ENCODE results near the gene HDGF.

Gene HDGF

GRCh38 chr1:156751451-156751756 is at the start of gene HDGF:
TSS of gene HDGF (minus strand) at chr1:156751675. CDS start at chr1:156751429, 246 bp downstream.
- H4K20me1 ChIP-seq (ENCODE audit: insufficient read depth) = peaks cover under 1% of the 10 kb centered on the region; the same call in 1 of the 2 replicates
- no peaks in the 10 kb centered on the region for H3K27me3 ChIP-seq (ENCODE audit: insufficient read depth, low read depth)
- peaks cover 37% of the 10 kb centered on the region for H3K4me1 ChIP-seq (ENCODE audit: low read depth, poor library complexity, severe bottlenecking)
- TF ChIP-seq, protein P1, sequence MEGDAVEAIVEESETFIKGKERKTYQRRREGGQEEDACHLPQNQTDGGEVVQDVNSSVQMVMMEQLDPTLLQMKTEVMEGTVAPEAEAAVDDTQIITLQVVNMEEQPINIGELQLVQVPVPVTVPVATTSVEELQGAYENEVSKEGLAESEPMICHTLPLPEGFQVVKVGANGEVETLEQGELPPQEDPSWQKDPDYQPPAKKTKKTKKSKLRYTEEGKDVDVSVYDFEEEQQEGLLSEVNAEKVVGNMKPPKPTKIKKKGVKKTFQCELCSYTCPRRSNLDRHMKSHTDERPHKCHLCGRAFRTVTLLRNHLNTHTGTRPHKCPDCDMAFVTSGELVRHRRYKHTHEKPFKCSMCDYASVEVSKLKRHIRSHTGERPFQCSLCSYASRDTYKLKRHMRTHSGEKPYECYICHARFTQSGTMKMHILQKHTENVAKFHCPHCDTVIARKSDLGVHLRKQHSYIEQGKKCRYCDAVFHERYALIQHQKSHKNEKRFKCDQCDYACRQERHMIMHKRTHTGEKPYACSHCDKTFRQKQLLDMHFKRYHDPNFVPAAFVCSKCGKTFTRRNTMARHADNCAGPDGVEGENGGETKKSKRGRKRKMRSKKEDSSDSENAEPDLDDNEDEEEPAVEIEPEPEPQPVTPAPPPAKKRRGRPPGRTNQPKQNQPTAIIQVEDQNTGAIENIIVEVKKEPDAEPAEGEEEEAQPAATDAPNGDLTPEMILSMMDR (conservative IDR thresholded peaks at IDR 0.05; ENCODE audit: low read depth, low read length) = no peak
- peaks cover 72% of the 10 kb centered on the region for H3K79me2 ChIP-seq (ENCODE audit: insufficient read depth, low read depth)
- H3K27ac ChIP-seq = peak within 1 kb of the TSS; percentile 85
- no peaks in the 10 kb centered on the region for H3K36me3 ChIP-seq (ENCODE audit: insufficient read depth)
- H3K9ac ChIP-seq = peak within 1 kb of the TSS; percentile 92
- H3K4me3 ChIP-seq (IDR thresholded peaks at IDR 0.05; ENCODE audit: insufficient read depth, low read depth, low read length) = peak within 1 kb of the TSS; percentile 100
- H2AFZ ChIP-seq (ENCODE audit: low read depth) = peak within 1 kb of the TSS; percentile 83
- peak within 1 kb of the TSS; percentile 97 for H3K4me2 ChIP-seq

- TF ChIP-seq, protein P1 (conservative IDR thresholded peaks at IDR 0.05; ENCODE audit: low read depth, low read length) = peak; percentile 100
- H3K9ac ChIP-seq = no peak overlapping the region
- H3K36me3 ChIP-seq (ENCODE audit: insufficient read depth) = peaks cover 26% of the 10 kb centered on the region; the same call in 1 of the 2 replicates
- no peak overlapping the region for H3K4me3 ChIP-seq (IDR thresholded peaks at IDR 0.05; ENCODE audit: insufficient read depth, low read depth, low read length)
- no peak overlapping the region for H3K4me2 ChIP-seq
- no peak overlapping the region for H2AFZ ChIP-seq (ENCODE audit: low read depth)
- H3K4me1 ChIP-seq (ENCODE audit: low read depth, poor library complexity, severe bottlenecking) = peaks cover 15% of the 10 kb centered on the region
- H3K27me3 ChIP-seq (ENCODE audit: insufficient read depth, low read depth) = no peaks in the 10 kb centered on the region
- H4K20me1 ChIP-seq (ENCODE audit: insufficient read depth) = no peaks in the 10 kb centered on the region
- H3K27ac ChIP-seq = no peak overlapping the region
- no peaks in the 10 kb centered on the region for H3K79me2 ChIP-seq (ENCODE audit: insufficient read depth, low read depth)
Measured at GRCh38 chr1:156797212-156797871, 45.9 kb upstream of the HDGF start.

- H3K4me1 ChIP-seq (ENCODE audit: low read depth, poor library complexity, severe bottlenecking) = peaks cover 15% of the 10 kb centered on the region
- no peak overlapping the region for H3K4me3 ChIP-seq (IDR thresholded peaks at IDR 0.05; ENCODE audit: insufficient read depth, low read depth, low read length)
- no peaks in the 10 kb centered on the region for H4K20me1 ChIP-seq (ENCODE audit: insufficient read depth)
- H2AFZ ChIP-seq (ENCODE audit: low read depth) = no peak overlapping the region
- no peak overlapping the region for H3K4me2 ChIP-seq
- H3K27ac ChIP-seq = no peak overlapping the region
- H3K27me3 ChIP-seq (ENCODE audit: insufficient read depth, low read depth) = no peaks in the 10 kb centered on the region
- H3K79me2 ChIP-seq (ENCODE audit: insufficient read depth, low read depth) = no peaks in the 10 kb centered on the region
- H3K36me3 ChIP-seq (ENCODE audit: insufficient read depth) = peaks cover 26% of the 10 kb centered on the region; the same call in 1 of the 2 replicates
- no peak overlapping the region for H3K9ac ChIP-seq
- TF ChIP-seq, protein P1 (conservative IDR thresholded peaks at IDR 0.05; ENCODE audit: low read depth, low read length) = no peak
Measured at GRCh38 chr1:156796340-156797097, 45.0 kb upstream of the HDGF start.

GRCh38 chr1:156795787-156796186 is 44.3 kb upstream of the HDGF start:
- Histone ChIP-seq H3K27ac (no peak overlapping the region), H3K4me1 (ENCODE audit: low read depth, poor library complexity, severe bottlenecking) (peaks cover 15% of the 10 kb centered on the region), H3K4me2 (no peak overlapping the region), H3K4me3 (IDR thresholded peaks at IDR 0.05; ENCODE audit: insufficient read depth, low read depth, low read length) (no peak overlapping the region), H3K36me3 (ENCODE audit: insufficient read depth) (peaks cover 24% of the 10 kb centered on the region; the same call in 1 of the 2 replicates), H3K9ac (no peak overlapping the region), H4K20me1 (ENCODE audit: insufficient read depth) (0 out of 2 replicates have a peak, but pooled peaks cover 1% of the 10 kb centered on the region), H2AFZ (ENCODE audit: low read depth) (no peak overlapping the region), H3K79me2 (ENCODE audit: insufficient read depth, low read depth) (no peaks in the 10 kb centered on the region), H3K27me3 (ENCODE audit: insufficient read depth, low read depth) (no peaks in the 10 kb centered on the region)
- TF ChIP-seq, protein P1 (conservative IDR thresholded peaks at IDR 0.05; ENCODE audit: low read depth, low read length) = no peak; the same call in 1 of the 2 replicates
